Measurements from ENCODE around the gene PRR5L.

The PRR5L gene

GRCh38 chr11:36376009-36376887 lies 80.2 kb downstream of the PRR5L start:
- no peak for FAIRE-seq

GRCh38 chr11:36376888-36377758 lies 81.0 kb downstream of the PRR5L start:
- DNase-seq (ENCODE audit: low spot score) (no peak), FAIRE-seq (no peak)

More at GRCh38 chr11:36376009-36376887, 80.2 kb downstream of the PRR5L start:
- peak; percentile 70 for DNase-seq (ENCODE audit: low spot score)

- DNase-seq (ENCODE audit: low spot score) (no peak), FAIRE-seq (no peak)
These were observed 81.9 kb downstream of the PRR5L start for GRCh38 chr11:36377759-36378564.

- no peak for FAIRE-seq
These were observed 83.6 kb downstream of the PRR5L start for GRCh38 chr11:36379653-36380052.

GRCh38 chr11:36380296-36381014 lies 84.4 kb downstream of the PRR5L start:
- no peak for FAIRE-seq

More at GRCh38 chr11:36379653-36380052, 83.6 kb downstream of the PRR5L start:
- DNase-seq (ENCODE audit: low spot score) = no peak

DNA sequence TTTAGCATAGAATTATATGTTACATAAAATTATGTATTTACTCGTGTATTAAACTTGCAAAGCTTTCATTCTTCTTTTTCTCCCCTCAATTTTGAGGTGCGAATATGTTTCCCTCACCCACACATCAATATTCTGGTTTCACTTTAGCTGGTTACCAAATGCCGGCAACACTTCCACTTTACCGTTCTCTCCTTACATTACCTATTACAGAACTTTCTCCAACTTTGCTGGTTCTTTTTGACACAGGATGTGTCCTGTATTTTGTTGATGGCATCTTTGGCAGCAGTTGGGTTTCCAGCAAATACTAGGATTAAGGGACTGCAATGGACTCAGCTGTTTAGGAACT lies 84.9 kb downstream of the PRR5L start:
- DNase-seq (ENCODE audit: low spot score) (no peak), FAIRE-seq (no peak)

More at GRCh38 chr11:36380296-36381014, 84.4 kb downstream of the PRR5L start:
- DNase-seq (ENCODE audit: low spot score) = no peak

DNA sequence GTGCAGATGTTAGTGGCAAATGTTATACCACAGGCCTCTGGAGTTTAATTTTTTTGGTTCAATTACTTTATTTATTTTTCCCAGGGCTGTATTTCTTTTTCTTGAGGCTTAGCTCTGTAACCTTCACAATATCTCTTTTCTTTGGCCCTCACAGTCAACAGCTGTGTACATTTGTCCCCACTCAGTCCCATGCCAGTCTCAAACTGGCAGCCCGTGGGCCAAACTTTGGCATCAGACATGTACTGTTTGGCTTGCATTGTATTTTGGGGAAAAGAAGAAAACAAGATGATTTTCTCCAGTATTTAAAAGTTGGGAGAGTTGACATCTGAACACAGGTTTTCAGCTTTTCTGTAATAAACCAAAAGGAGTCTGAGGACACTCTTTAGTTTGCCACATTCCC lies 87.1 kb downstream of the PRR5L start:
- DNase-seq (ENCODE audit: low spot score) = no peak
- no peak for FAIRE-seq

- no peak for DNase-seq (ENCODE audit: low spot score)
- no peak for FAIRE-seq
These were observed 89.3 kb downstream of the PRR5L start for GRCh38 chr11:36385121-36385970.

DNA sequence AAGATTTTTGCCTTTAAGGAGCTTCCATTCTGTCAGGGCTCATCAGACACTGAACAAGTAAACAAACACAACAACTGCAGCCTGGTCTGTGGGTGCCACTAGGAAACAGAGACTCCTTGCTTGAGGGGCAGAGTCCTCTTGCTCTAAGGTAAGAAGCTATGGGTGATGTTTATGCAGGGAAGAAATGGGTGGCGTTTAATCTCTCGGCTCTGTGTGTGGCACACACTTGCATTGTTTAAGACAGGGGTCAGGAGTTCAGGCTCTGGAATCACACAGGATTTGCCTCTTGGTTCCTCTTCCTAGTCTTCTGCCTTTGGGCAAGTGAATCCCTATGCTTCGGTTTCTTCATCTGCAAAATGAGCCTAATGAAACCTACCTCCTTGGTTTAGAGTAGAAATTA lies 90.3 kb downstream of the PRR5L start:
- no peak for FAIRE-seq
- DNase-seq (ENCODE audit: low spot score) = no peak

DNA sequence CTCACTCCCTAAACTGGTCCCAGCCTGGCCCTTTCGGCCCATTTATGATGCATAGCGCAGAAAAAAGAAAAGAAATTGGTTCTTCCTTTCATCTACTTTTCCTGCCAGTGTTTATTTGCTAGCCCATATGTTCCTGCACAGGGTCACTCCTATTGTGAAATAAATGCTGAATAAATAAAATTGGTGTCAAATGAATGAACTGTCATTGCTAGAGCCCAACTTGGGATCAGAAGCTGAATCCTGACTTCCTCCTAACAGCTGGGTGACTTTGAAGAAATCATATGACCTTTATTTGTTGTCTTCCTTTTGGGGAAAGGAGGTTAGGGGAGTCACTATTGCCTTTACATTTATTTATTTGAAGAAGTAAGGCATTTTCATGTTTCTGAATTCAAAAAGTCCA lies 92.0 kb downstream of the PRR5L start:
- FAIRE-seq (no peak), DNase-seq (ENCODE audit: low spot score) (no peak)

DNA sequence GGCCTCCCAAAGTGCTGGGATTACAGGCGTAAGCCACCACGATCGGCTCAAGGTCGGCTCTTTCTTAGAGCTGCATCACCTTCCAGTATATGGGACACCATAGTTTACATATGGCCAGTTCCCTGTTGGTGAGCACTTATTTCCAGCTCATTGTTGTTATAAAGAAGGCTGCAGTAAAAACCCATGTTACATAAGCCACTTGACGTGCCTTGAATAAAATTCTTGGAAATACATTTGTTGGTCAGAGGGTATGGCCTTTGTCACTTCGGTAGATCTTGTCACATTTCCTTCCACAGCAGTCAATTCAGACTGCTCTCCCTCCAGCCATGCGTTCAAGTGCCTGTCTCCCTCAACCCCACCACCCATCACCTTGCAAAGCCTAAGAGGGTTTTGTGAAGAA lies 92.9 kb downstream of the PRR5L start:
- DNase-seq (ENCODE audit: low spot score) = no peak
- no peak for FAIRE-seq

- DNase-seq (ENCODE audit: low spot score) = peak; percentile 10
- no peak for FAIRE-seq
These were observed 93.7 kb downstream of the PRR5L start for GRCh38 chr11:36389811-36390210.

GRCh38 chr11:36390963-36391471 lies 94.9 kb downstream of the PRR5L start:
- DNase-seq (ENCODE audit: low spot score) (no peak), FAIRE-seq (no peak)

DNA sequence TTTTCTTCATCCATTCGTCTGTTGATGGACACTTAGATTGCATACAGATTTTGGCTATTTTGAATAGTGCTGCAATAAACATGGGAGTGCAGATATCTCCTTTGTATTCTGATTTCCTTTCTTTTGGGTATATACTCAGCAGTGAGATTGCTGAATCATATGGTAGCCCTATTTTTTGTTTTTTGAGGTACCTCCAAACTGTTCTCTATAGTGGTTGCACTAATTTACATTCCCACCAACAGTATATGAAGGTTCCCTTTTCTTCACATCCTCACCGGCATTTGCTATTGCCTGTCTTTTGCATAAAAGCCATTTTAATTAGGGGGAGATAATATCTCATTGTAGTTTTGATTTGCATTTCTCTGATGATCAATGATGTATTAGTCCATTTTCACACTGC lies 96.1 kb downstream of the PRR5L start:
- no peak for DNase-seq (ENCODE audit: low spot score)
- FAIRE-seq = no peak

GRCh38 chr11:36394056-36394455 lies 98.0 kb downstream of the PRR5L start:
- DNase-seq (ENCODE audit: low spot score) (no peak), FAIRE-seq (no peak)

- FAIRE-seq = no peak
- DNase-seq (ENCODE audit: low spot score) = no peak
These were observed 98.8 kb downstream of the PRR5L start for GRCh38 chr11:36394926-36395325.

DNA sequence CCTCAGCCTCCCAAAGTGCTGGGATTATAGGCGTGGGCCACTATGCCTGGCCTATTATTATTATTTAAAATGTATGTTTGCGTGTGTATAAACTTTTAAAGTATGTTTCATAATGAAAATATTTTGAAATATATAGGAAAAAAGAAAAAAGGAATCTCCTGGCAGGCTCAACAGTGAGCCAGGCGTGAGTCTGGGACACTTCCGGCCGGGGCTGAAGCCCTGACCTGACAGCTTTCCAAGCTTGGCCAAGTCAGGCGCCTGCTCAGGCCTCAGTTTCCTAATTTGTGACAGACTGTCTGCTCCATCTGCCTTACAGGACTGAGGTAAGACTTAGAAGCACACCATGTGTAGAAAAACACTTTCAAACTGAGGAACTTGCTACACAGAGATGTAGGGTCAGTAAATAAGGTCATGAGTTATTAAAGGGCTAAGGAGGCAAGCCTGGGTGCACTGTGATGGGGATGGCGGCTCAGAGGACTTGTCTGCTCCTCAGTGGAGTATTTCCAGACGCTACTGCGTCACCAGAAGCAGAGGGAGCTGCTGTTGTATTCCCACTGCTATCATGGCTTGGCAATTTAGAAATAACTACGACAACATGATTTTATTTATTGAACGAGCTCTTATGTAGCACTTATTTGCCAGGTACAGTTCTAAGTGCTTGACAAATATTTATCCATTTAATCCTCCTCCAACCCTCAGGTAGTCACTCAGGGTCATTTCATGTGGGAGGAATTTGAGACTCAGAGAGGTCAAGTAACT lies 100.1 kb downstream of the PRR5L start:
- FAIRE-seq (no peak), DNase-seq (ENCODE audit: low spot score) (no peak)

DNA sequence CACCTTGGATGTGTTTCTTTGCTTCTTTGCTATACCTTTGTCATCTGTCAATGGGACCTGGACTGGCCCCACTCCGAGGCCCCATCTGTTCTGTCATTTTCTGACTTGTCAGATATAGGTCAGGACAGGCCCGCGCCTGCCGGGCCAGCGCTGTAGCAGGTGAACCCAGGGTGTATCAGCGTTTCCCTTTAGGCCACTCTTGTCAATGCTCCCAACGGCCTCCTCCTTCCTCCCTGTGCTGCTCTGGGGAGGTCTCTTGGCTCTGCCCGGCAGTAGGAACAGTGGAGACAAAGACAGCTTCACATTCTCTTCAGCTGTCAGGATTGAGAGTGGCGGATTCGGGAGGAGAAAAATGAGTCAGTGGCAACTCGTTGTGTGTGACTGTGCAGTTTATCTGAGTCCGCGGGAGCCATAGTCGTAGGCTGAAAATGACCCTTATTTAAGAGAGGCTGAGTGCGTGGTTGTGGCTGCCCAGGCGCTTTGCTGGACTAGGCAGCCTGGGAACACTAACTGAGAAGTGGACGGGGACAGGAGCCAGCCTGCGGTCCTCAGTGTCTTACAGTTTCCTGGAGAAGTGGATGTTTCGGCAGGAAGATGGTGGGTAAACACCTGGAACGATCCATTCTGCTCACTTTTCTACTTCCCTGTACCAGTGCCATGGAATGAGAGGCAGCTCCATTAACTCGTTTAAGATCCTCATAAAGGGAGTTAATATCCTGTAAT lies 102.3 kb downstream of the PRR5L start:
- FAIRE-seq (no peak), DNase-seq (ENCODE audit: low spot score) (no peak)
